Bone marrow (tissue), 2 donors: ENCODE data around the gene PCDH10.
"Not testable (repeated sequence)": the region's sequence is repeated elsewhere in the genome, so short reads cannot be mapped to it uniquely, and the experiment has no call there.

ENCODE experiments used
- DNase-seq, 2 donors: peaks; one replicate each; lab custom pipeline; 2025; lab: John Stamatoyannopoulos, UW

Gene PCDH10

DNA sequence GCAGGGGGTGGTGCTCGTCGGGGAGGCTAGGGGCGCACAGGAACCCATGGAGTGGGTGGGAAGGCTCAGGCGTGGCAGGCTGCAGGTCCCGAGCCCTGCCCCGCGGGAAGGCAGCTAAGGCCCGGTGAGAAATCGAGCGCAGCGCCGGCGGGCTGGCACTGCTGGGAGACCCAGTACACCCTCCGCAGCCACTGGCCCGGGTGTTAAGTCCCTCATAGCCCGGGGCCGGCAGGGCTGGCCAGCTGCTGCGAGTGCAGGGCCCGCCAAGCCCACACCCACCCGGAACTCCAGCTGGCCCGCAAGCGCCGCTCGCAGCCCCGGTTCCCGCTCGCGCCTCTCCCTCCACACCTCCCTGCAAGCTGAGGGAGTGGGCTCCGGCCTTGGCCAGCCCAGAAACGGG, 91.4 kb downstream of the PCDH10 start:
- DNase-seq = not testable (repeated sequence)
